Hepatocyte (in vitro differentiated cells): ENCODE data around the gene AURKAIP1.

Source experiments
- CTCF ChIP-seq: fragments of 200-600 bp; sonication (generic); IDR thresholded peaks from 2 replicates; pipeline ENCODE4 v1.5.1; 2016; ENCODE audit warnings: antibody characterized with exemption, mild to moderate bottlenecking; ENCODE audit not compliant: poor library complexity
- EZH2 ChIP-seq: fragments of 200-600 bp; sonication (generic); IDR thresholded peaks from 2 replicates; pipeline ENCODE4 v1.6.1; 2016; ENCODE audit warnings: antibody characterized with exemption, mild to moderate bottlenecking, borderline replicate concordance
- EZH2phosphoT487 ChIP-seq: fragments of 200-600 bp; sonication (generic); IDR thresholded peaks from one replicate; pipeline ENCODE4 v1.6.1; 2018; ENCODE audit warnings: antibody characterized with exemption, mild to moderate bottlenecking, low read depth, moderate library complexity; ENCODE audit not compliant: unreplicated experiment, severe bottlenecking

- TF ChIP-seq CTCF (no peak), EZH2 (no peak), EZH2phosphoT487 (no peak)
Observed at GRCh38 chr1:1341549-1342021, 33.4 kb downstream of the AURKAIP1 start.
